Loucy (cell line): ENCODE results near the gene BRCA1.
"Not testable (repeated sequence)": the region's sequence is repeated elsewhere in the genome, so short reads cannot be mapped to it uniquely, and the experiment has no call there.

Source experiments
- CTCF ChIP-seq: fragments of 200-600 bp; sonication (generic); conservative IDR thresholded peaks from 2 replicates; pipeline ENCODE4 v1.5.1; 2014; ENCODE audit warnings: mild to moderate bottlenecking, antibody characterized with exemption, low read length
- EZH2phosphoT487 ChIP-seq: fragments of 200-600 bp; IDR thresholded peaks from 2 replicates; pipeline ENCODE4 v1.6.1; 2018; ENCODE audit warnings: antibody characterized with exemption, mild to moderate bottlenecking, moderate library complexity, borderline replicate concordance

GRCh38 chr17:43138531-43138930 lies 13.4 kb upstream of the BRCA1 start:
- not testable (repeated sequence) for TF ChIP-seq CTCF, EZH2phosphoT487
